T-helper 1 cell (primary cell): ENCODE results near the gene PDE6C.

Experiments used
- DNase-seq, 5 donors: peaks; one replicate each; pipeline ENCODE4 v3.0.0-alpha.2; 2012 to 2020

PDE6C gene

DNA sequence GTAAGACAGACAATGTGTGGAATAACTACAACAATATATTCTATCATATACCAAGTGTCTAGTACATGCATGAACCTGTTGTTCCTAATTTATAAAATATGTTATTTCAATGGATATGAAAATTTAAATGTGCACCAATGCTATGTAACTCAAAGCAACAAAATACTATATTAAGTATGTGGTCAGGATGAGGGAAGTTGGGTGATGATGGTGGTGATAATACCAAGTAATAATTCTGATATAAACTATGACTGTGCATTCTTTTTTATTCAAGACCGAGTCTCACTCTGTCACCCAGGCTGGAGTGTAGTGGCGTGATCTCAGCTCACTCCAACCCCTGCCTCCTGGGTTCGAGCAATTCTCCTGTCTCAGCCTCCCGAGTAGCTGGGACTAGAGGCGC is 92.1 kb downstream of the PDE6C start:
- DNase-seq, result no peak

DNA sequence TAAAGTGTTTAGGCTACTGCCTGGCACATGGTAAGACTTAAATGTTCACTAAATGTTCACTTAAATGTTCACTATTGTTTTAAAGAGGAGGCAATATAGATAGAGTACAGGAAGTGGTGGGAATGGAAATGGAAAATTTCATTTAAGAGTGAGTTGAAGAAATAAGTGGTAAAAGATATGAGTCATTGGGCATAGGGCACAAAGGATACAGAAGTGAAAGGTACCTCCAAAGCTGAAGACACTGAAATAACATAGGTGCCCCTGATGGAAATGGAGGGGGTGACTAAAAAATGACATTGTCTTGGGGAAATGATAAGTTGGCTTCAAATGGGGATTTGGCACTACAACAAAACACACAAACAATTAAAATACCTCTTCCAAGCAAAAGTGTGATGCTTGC is 95.3 kb downstream of the PDE6C start:
- DNase-seq, result peak in 1 of 5 donors; percentile 15

DNA sequence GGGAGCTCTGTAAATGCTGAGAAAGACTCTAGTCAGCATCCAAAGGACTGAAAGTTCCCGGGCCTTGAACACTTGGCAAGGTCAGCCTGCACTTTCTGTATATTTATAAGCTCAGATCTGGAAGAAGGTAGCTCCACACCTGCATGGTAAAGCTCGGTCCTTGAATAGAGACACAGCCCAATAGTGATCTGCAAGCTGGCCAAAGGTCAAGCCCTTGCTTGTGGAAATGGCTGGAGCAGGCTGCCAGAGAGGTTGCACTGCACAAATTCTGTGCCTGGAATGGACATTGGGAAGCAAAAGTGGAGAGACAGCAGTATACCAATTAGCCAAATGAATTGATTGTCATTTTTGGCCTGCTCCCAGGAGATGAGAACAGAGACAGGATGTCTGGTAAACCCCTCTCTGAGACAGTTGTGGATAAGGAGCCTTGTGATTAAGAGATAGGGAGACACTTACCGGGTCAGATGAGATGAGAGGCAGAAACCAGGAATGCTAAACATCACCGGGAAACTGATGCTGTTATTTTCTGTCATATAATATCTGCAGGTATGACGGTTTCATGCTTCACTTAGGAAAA is 98.1 kb downstream of the PDE6C start:
- DNase-seq, result no peak

DNA sequence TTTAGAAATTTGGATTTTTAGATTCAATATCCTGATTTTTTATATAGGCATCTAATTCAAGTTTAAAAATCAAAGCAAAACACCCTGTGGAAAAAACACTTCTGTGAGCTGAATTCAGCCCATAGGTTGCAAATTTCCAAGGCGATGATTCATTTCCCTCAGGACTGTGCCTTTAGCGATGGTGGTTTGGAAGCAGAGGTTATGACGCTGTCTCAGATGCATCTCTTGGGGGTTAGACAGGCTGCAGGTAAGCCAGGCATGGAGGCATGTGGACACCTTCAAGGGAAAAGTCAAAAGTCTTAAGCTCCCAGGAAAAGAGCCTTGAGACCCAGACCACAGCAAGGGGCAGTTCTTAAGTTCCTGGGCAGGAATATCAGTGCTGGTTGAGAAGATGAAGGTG is 99.6 kb downstream of the PDE6C start:
- no peak for DNase-seq

DNA sequence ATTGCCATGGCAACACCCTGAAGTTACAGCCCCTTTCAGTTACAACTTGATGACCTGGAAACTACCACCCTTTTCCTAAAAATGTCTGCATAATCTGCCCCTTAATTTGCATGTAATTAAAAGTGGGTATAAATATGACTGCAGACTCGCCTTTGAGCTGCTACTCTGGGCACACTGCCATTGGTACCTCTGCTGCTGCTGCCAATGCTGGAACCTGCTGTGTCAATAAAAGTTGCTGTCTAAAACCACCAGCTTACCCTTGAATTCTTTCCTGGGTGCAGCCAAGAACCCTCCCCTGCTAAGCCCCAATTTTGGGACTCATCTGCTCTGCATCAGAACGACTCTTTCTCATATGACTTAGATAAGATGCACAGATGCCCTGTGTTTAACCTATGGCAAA is 100.3 kb downstream of the PDE6C start:
- no peak for DNase-seq

DNA sequence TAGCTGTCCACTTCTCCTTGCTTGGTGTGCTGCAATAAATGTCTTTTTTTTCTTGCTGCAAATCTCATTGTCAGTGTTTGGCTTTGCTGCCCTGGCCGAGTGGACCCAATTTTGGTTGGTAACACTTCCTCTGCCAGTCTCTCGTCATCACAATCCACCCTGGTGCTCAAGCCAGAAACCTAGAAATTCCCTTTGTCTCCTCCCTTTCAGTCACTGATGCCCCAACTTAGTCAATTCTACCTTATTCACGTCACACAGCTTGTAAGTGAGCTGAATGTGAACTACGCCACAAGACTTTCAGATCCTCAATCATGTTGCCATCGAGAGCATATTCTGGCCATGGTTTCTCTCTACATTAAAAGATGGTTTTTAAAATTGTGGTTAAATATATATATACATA is 103.0 kb downstream of the PDE6C start:
- no peak for DNase-seq
